ENCODE measurements around the gene SEMA6B. TPM values are rescaled to one million over a fixed set of nuclear protein-coding genes. Genes with fewer than 3 reads are reported as not detected.

Gene SEMA6B
- total RNA-seq, 1 experiment from 2014 or later, result 38.4 TPM

DNA sequence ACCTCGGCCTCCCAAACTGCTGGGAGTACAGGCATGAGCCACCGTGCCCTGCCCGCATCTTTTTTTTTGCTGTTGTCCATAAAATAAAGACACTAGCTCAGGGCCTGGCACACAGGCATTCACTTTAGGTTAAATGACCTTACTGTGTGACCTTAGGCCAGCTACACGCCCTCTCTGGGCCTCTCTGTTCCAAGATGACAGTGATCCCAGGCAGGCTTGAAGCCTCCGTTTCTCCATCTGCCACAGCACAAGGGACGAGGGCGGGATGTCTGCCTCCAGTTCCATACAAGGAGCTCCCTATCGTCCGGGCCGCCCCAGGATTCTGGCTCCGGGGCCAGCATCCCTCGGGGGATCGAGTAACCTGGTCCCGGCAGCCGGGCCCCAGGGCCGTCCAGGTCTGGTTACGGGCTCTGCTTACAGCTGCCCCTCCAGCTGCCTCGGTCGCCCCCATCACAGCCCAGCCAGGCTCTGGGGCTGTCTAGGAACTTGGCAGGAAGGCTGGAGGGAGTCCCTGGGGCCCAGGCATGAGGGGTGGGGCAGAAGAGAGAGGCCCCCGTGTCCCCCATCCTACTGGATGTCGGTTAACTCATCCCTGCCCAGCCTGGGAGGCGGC is 11.9 kb upstream of the SEMA6B start:
- no peak overlapping the region for H2BK5ac ChIP-seq (ENCODE audit: insufficient read length, low read length)
- no peak for DNase-seq
- no peak overlapping the region for H3K14ac ChIP-seq (ENCODE audit: insufficient read depth, low read length)
- no peak overlapping the region for H3K4me2 ChIP-seq (ENCODE audit: insufficient read depth, insufficient read length, low read length)
- no peak overlapping the region for H2BK15ac ChIP-seq (ENCODE audit: low read depth, low read length)
- H3K4me1 ChIP-seq (ENCODE audit: insufficient read depth, low read length), result peaks cover 4% of the 10 kb centered on the region; the same call in 1 of the 2 replicates
- no peak overlapping the region for H2BK12ac ChIP-seq (ENCODE audit: insufficient read length, low read depth, low read length)
- H3K9me3 ChIP-seq (ENCODE audit: control insufficient read depth, low read depth, low read length), result no peaks in the 10 kb centered on the region
- H3K79me2 ChIP-seq (ENCODE audit: insufficient read depth, low read length), result no peaks in the 10 kb centered on the region; the same call in 1 of the 2 replicates
- no peak overlapping the region for H3K4me3 Mint-ChIP-seq
- no peak overlapping the region for H3K27ac ChIP-seq (ENCODE audit: insufficient read length, low read depth, low read length)
- no peak overlapping the region for H4K8ac ChIP-seq (replicated peaks; ENCODE audit: insufficient read length, low read depth, low read length)
- no peaks in the 10 kb centered on the region for H3K27me3 ChIP-seq (ENCODE audit: insufficient read depth, low read length)
- H3T11ph ChIP-seq (ENCODE audit: low read length), result no peak overlapping the region
- H3K9me3 Mint-ChIP-seq, result no peaks in the 10 kb centered on the region; a peak in 1 of 5 replicates
- H4K91ac ChIP-seq (ENCODE audit: insufficient read length, low read depth, low read length), result no peak overlapping the region
- TF ChIP-seq, protein P1, sequence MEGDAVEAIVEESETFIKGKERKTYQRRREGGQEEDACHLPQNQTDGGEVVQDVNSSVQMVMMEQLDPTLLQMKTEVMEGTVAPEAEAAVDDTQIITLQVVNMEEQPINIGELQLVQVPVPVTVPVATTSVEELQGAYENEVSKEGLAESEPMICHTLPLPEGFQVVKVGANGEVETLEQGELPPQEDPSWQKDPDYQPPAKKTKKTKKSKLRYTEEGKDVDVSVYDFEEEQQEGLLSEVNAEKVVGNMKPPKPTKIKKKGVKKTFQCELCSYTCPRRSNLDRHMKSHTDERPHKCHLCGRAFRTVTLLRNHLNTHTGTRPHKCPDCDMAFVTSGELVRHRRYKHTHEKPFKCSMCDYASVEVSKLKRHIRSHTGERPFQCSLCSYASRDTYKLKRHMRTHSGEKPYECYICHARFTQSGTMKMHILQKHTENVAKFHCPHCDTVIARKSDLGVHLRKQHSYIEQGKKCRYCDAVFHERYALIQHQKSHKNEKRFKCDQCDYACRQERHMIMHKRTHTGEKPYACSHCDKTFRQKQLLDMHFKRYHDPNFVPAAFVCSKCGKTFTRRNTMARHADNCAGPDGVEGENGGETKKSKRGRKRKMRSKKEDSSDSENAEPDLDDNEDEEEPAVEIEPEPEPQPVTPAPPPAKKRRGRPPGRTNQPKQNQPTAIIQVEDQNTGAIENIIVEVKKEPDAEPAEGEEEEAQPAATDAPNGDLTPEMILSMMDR (conservative IDR thresholded peaks at IDR 0.05), result no peak
- no peak overlapping the region for H3K27ac Mint-ChIP-seq
- H2AFZ ChIP-seq (ENCODE audit: low read length), result no peak overlapping the region
- H3K79me1 ChIP-seq (ENCODE audit: insufficient read depth, low read depth, low read length, poor library complexity, severe bottlenecking), result peaks cover 3% of the 10 kb centered on the region
- H2BK120ac ChIP-seq (ENCODE audit: low read depth, low read length, poor library complexity, severe bottlenecking), result no peak overlapping the region
- H3K4me1 Mint-ChIP-seq, result peaks cover 15 to 30% of the 10 kb centered on the region in 2 experiments
- no peak overlapping the region for H2AK5ac ChIP-seq (ENCODE audit: insufficient read length, low read length)
- no peaks in the 10 kb centered on the region for H3K23me2 ChIP-seq (ENCODE audit: insufficient read length, low read depth, low read length, poor library complexity, severe bottlenecking)
- peaks cover 3% of the 10 kb centered on the region; the same call in 1 of the 2 replicates for H3K27me3 Mint-ChIP-seq (ENCODE audit: low read depth)
- no peak overlapping the region for H3K4ac ChIP-seq (ENCODE audit: low read depth, low read length)
- no peak overlapping the region for H3K9ac ChIP-seq (ENCODE audit: extremely low read depth, insufficient read length, low read length)
- peaks cover 0 to 4% (median 1%) of the 10 kb centered on the region in 3 experiments; a peak in 2 of 7 replicates for H3K36me3 Mint-ChIP-seq (ENCODE audit: insufficient read depth in 1 of 3, low read depth in 3 of 3)
- H3K23ac ChIP-seq (ENCODE audit: insufficient read length, low read depth, low read length), result no peak overlapping the region
- WGBS (ENCODE audit: extremely low coverage, insufficient read length, low lambda C conversion rate), result no CpG with 5 or more reads among the region's 22 CpGs
- no peak overlapping the region for H4K5ac ChIP-seq (ENCODE audit: insufficient read length, low read depth, low read length)
- H3K56ac ChIP-seq (ENCODE audit: insufficient read length, low read depth, low read length), result no peak overlapping the region
- no peak overlapping the region for H2BK20ac ChIP-seq (ENCODE audit: low read depth, low read length, poor library complexity, severe bottlenecking)
- no peak overlapping the region for H3K18ac ChIP-seq (ENCODE audit: insufficient read length, low read depth, low read length)
- H4K20me1 ChIP-seq (ENCODE audit: control insufficient read depth, insufficient read depth, insufficient read length), result no peaks in the 10 kb centered on the region

Measured in H9 (cell line).